ENCODE data around the gene AKAP13.

AKAP13 gene

DNA sequence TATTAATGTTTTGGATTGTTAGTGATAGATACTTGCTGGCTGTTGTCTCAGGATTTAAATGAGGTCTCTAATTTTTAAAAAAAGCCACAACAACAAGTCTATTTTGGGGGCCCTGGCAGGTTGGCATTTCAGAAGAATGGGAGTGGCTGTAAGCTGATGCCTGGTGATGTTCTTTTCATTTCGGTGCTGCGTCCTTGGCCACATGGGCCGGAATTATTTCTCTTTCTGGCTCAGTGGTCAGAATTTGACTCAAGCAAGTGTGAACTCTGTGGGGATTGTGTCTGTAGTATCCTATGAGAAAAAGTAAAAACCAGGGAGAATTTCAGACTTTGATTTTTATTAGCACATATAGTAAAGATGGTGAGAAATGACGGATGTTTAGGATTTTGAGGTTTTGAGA, 203.0 kb downstream of the AKAP13 start (continued):
- TF ChIP-seq, protein P1, sequence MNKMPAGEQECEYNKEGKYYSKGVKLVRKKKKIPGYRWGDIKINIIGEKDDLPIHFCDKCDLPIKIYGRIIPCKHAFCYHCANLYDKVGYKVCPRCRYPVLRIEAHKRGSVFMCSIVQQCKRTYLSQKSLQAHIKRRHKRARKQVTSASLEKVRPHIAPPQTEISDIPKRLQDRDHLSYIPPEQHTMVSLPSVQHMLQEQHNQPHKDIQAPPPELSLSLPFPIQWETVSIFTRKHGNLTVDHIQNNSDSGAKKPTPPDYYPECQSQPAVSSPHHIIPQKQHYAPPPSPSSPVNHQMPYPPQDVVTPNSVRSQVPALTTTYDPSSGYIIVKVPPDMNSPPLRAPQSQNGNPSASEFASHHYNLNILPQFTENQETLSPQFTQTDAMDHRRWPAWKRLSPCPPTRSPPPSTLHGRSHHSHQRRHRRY (tag by site-specific recombination; IDR thresholded peaks at IDR 0.05): no peak
- TF ChIP-seq ZNF10 (tag by site-specific recombination; IDR thresholded peaks at IDR 0.05) (no peak), IKZF3 (tag by site-specific recombination; IDR thresholded peaks at IDR 0.05) (no peak), SCRT2 (tag by site-specific recombination; IDR thresholded peaks at IDR 0.05) (no peak), ZNF747 (tag by site-specific recombination; IDR thresholded peaks at IDR 0.05) (no peak), ZNF792 (tag by site-specific recombination; IDR thresholded peaks at IDR 0.05) (no peak), ZNF510 (tag by site-specific recombination; IDR thresholded peaks at IDR 0.05; ENCODE audit: insufficient replicate concordance) (no peak), GLI2 (tag by site-specific recombination; IDR thresholded peaks at IDR 0.05; ENCODE audit: borderline replicate concordance, low read depth) (no peak), ZNF473 (tag by site-specific recombination; IDR thresholded peaks at IDR 0.05) (no peak), ZNF239 (tag by site-specific recombination; IDR thresholded peaks at IDR 0.05) (no peak)
- TF ChIP-seq, protein P2, sequence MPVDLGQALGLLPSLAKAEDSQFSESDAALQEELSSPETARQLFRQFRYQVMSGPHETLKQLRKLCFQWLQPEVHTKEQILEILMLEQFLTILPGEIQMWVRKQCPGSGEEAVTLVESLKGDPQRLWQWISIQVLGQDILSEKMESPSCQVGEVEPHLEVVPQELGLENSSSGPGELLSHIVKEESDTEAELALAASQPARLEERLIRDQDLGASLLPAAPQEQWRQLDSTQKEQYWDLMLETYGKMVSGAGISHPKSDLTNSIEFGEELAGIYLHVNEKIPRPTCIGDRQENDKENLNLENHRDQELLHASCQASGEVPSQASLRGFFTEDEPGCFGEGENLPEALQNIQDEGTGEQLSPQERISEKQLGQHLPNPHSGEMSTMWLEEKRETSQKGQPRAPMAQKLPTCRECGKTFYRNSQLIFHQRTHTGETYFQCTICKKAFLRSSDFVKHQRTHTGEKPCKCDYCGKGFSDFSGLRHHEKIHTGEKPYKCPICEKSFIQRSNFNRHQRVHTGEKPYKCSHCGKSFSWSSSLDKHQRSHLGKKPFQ (tag by site-specific recombination; IDR thresholded peaks at IDR 0.05): no peak
- TF ChIP-seq, protein P3, sequence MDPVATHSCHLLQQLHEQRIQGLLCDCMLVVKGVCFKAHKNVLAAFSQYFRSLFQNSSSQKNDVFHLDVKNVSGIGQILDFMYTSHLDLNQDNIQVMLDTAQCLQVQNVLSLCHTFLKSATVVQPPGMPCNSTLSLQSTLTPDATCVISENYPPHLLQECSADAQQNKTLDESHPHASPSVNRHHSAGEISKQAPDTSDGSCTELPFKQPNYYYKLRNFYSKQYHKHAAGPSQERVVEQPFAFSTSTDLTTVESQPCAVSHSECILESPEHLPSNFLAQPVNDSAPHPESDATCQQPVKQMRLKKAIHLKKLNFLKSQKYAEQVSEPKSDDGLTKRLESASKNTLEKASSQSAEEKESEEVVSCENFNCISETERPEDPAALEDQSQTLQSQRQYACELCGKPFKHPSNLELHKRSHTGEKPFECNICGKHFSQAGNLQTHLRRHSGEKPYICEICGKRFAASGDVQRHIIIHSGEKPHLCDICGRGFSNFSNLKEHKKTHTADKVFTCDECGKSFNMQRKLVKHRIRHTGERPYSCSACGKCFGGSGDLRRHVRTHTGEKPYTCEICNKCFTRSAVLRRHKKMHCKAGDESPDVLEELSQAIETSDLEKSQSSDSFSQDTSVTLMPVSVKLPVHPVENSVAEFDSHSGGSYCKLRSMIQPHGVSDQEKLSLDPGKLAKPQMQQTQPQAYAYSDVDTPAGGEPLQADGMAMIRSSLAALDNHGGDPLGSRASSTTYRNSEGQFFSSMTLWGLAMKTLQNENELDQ (tag by site-specific recombination; IDR thresholded peaks at IDR 0.05; ENCODE audit: low read depth): no peak

DNA sequence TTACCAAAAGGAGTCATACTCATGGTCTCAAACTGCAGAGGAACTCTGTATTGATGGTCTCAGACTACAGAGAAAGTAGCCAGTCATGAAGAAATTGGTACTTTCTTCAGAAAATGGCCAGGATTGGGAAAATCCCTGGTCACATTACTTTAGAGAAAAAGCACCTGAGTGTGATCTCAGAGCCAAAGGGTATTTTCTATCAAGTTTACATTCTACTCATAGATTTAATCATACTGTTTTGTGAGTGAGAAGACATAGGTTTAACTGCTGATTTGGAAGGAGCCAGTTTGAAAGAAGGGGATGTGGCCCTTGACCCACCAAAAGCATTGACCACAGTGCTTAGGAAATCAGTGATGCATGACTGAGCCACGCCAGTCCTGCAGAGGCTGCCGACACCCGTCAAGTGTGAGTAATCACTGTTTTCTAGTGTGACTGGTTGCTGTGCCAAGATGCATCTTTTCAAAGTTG, 203.6 kb downstream of the AKAP13 start:
- Histone ChIP-seq H3K4me1 (ENCODE audit: control insufficient read depth, insufficient read depth, low read length) (peaks cover 3% of the 10 kb centered on the region; the same call in 1 of the 2 replicates), H3K4me3 (ENCODE audit: low read depth, low read length) (no peak overlapping the region), H3K9me3 (ENCODE audit: control insufficient read depth, insufficient read depth, low read depth, low read length) (no peaks in the 10 kb centered on the region), H3K27ac (ENCODE audit: extremely low read depth, low read depth, low read length) (no peak overlapping the region), H3K36me3 (ENCODE audit: control insufficient read depth in 2 of 2, insufficient read depth in 1 of 2, low read length in 2 of 2) (peaks cover 5 to 33% of the 10 kb centered on the region in 2 experiments; a peak in 2 of 3 replicates)
- TF ChIP-seq ZNF514 (tag by site-specific recombination; IDR thresholded peaks at IDR 0.05): no peak
- TF ChIP-seq, protein P4, sequence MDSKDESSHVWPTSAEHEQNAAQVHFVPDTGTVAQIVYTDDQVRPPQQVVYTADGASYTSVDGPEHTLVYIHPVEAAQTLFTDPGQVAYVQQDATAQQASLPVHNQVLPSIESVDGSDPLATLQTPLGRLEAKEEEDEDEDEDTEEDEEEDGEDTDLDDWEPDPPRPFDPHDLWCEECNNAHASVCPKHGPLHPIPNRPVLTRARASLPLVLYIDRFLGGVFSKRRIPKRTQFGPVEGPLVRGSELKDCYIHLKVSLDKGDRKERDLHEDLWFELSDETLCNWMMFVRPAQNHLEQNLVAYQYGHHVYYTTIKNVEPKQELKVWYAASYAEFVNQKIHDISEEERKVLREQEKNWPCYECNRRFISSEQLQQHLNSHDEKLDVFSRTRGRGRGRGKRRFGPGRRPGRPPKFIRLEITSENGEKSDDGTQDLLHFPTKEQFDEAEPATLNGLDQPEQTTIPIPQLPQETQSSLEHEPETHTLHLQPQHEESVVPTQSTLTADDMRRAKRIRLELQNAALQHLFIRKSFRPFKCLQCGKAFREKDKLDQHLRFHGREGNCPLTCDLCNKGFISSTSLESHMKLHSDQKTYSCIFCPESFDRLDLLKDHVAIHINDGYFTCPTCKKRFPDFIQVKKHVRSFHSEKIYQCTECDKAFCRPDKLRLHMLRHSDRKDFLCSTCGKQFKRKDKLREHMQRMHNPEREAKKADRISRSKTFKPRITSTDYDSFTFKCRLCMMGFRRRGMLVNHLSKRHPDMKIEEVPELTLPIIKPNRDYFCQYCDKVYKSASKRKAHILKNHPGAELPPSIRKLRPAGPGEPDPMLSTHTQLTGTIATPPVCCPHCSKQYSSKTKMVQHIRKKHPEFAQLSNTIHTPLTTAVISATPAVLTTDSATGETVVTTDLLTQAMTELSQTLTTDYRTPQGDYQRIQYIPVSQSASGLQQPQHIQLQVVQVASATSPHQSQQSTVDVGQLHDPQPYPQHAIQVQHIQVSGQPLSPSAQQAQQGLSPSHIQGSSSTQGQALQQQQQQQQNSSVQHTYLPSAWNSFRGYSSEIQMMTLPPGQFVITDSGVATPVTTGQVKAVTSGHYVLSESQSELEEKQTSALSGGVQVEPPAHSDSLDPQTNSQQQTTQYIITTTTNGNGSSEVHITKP (tag by site-specific recombination; IDR thresholded peaks at IDR 0.05): 0 out of 2 replicates have a peak, but pooled peaks have one; percentile 14
- TF ChIP-seq, protein P5, sequence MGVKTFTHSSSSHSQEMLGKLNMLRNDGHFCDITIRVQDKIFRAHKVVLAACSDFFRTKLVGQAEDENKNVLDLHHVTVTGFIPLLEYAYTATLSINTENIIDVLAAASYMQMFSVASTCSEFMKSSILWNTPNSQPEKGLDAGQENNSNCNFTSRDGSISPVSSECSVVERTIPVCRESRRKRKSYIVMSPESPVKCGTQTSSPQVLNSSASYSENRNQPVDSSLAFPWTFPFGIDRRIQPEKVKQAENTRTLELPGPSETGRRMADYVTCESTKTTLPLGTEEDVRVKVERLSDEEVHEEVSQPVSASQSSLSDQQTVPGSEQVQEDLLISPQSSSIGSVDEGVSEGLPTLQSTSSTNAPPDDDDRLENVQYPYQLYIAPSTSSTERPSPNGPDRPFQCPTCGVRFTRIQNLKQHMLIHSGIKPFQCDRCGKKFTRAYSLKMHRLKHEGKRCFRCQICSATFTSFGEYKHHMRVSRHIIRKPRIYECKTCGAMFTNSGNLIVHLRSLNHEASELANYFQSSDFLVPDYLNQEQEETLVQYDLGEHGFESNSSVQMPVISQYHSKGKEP (tag by site-specific recombination; IDR thresholded peaks at IDR 0.05): peak; percentile 95
- peak; percentile 47; the same call in 1 of the 2 replicates for TF ChIP-seq ZNF184 (tag by site-specific recombination; IDR thresholded peaks at IDR 0.05)
- TF ChIP-seq SP7 (tag by site-specific recombination; IDR thresholded peaks at IDR 0.05): peak; percentile 39; the same call in 1 of the 2 replicates
- ChIA-PET POLR2A (no interaction called here), CTCF (no interaction called here)

All from HEK293 (cell line).